ENCODE measurements around the gene PIGS. TPM values are rescaled to one million over a fixed set of nuclear protein-coding genes. Genes with fewer than 3 reads are reported as not detected.

The PIGS gene
- total and polyA plus RNA-seq, 9 of the 15 experiments (the other 6 are each of a cell fraction or from before 2014, with no cell fraction given), result 47.5 to 138 (median 57.6) TPM

- intact Hi-C loops (cut with micrococcal nuclease) (no loop called here), in situ Hi-C loops (cut with MboI) (no loop called here)
- BruUV-seq (replicated peaks), result no TSS peak
- no peak for TF ChIP-seq CEBPG (CRISPR knock-in tag; IDR thresholded peaks at IDR 0.05)
- 0 out of 4 replicates have a peak, but pooled peaks of 1 of the 2 experiments have one; percentile 12 for TF ChIP-seq CEBPG (tag; conservative IDR thresholded peaks at IDR 0.05 in 1 of 2, IDR thresholded peaks at IDR 0.05 in 1 of 2)
- no peak for TF ChIP-seq FOSL1 (tag; conservative IDR thresholded peaks at IDR 0.05)
- peak; percentile 54 for TF ChIP-seq CEBPB (tag; IDR thresholded peaks at IDR 0.05)
- no peak for ATAC-seq
- Histone ChIP-seq H3K9ac (ENCODE audit: insufficient read depth in 1 of 2, low read depth in 2 of 2, low read length in 2 of 2) (no peak overlapping the region), H3K4me1 (replicated peaks in 1 of 2; ENCODE audit: control insufficient read depth in 2 of 2, insufficient read depth in 2 of 2, low read length in 2 of 2) (no peaks in the 10 kb centered on the region), H3K79me2 (ENCODE audit: control insufficient read depth, insufficient read depth, low read length) (no peaks in the 10 kb centered on the region), H3K9me3 (replicated peaks; ENCODE audit: control insufficient read depth, insufficient read depth, low read depth, low read length) (no peaks in the 10 kb centered on the region), H3K4me2 (ENCODE audit: insufficient read depth, low read length) (no peak overlapping the region), H4K20me1 (replicated peaks; ENCODE audit: control insufficient read depth, insufficient read depth, low read length) (no peaks in the 10 kb centered on the region), H3K27ac (ENCODE audit: extremely low read depth, low read depth, low read length) (no peak overlapping the region), H3K4me3 (no peak overlapping the region), H3K36me3 (ENCODE audit: control insufficient read depth, insufficient read depth, low read length) (peaks cover 99% of the 10 kb centered on the region), H3K9me1 (ENCODE audit: control insufficient read depth, insufficient read depth, low read length) (no peaks in the 10 kb centered on the region), H3K27me3 (ENCODE audit: control insufficient read depth in 2 of 2, insufficient read depth in 2 of 2, low read length in 2 of 2) (no peaks in the 10 kb centered on the region), H2AFZ (ENCODE audit: low read depth, low read length) (no peak overlapping the region)
- 95% methylated on average over 2 of the region's 2 CpGs for WGBS (ENCODE audit: insufficient coverage, low coverage, missing lambda C conversion rate)
- no peak for DNase-seq (ENCODE audit: extremely low read depth in 1 of 4, low spot score in 3 of 4)
- POLR2A ChIA-PET, result interaction anchor here (0.6 to 2.6 kb wide), 10 partner anchors 8 to 32 kb away, joined by 3 to 10 read pairs (median 4); partner anchors contain the start of gene SPAG5
- CTCF ChIA-PET (ENCODE audit: low intra/inter-chr PET ratio), result interaction anchor here (0.6 kb wide), 1 partner anchor 68 kb away, joined by 6 read pairs; the partner anchor contains the start of gene UNC119
- no peak for FAIRE-seq
These were observed 48.7 kb upstream of the PIGS start for GRCh38 chr17:28620010-28620409.

- Histone ChIP-seq H3K27ac (ENCODE audit: extremely low read depth, low read depth, low read length) (no peak overlapping the region), H3K27me3 (ENCODE audit: control insufficient read depth in 2 of 2, insufficient read depth in 2 of 2, low read length in 2 of 2) (no peaks in the 10 kb centered on the region), H3K9me3 (replicated peaks; ENCODE audit: control insufficient read depth, insufficient read depth, low read depth, low read length) (no peaks in the 10 kb centered on the region), H3K9me1 (ENCODE audit: control insufficient read depth, insufficient read depth, low read length) (no peaks in the 10 kb centered on the region), H3K79me2 (ENCODE audit: control insufficient read depth, insufficient read depth, low read length) (no peaks in the 10 kb centered on the region), H3K4me3 (no peak overlapping the region), H3K36me3 (ENCODE audit: control insufficient read depth, insufficient read depth, low read length) (peaks cover 99% of the 10 kb centered on the region), H3K9ac (ENCODE audit: insufficient read depth in 1 of 2, low read depth in 2 of 2, low read length in 2 of 2) (no peak overlapping the region), H3K4me1 (replicated peaks in 1 of 2; ENCODE audit: control insufficient read depth in 2 of 2, insufficient read depth in 2 of 2, low read length in 2 of 2) (no peaks in the 10 kb centered on the region), H4K20me1 (replicated peaks; ENCODE audit: control insufficient read depth, insufficient read depth, low read length) (0 out of 2 replicates have a peak, but pooled peaks cover 7% of the 10 kb centered on the region), H2AFZ (ENCODE audit: low read depth, low read length) (no peak overlapping the region), H3K4me2 (ENCODE audit: insufficient read depth, low read length) (no peak overlapping the region)
- FAIRE-seq (no peak), ATAC-seq (no peak), DNase-seq (ENCODE audit: extremely low read depth in 1 of 4, low spot score in 3 of 4) (no peak)
- WGBS (ENCODE audit: insufficient coverage, low coverage, missing lambda C conversion rate), result 85% methylated on average over 3 of the region's 3 CpGs
- no peak for TF ChIP-seq SETDB1 (IDR thresholded peaks at IDR 0.05; ENCODE audit: low read length)
- peak; percentile 92 for TF ChIP-seq DACH1 (IDR thresholded peaks at IDR 0.05; ENCODE audit: partially characterized antibody)
- CTCF ChIA-PET (ENCODE audit: low intra/inter-chr PET ratio), result no interaction called here
- BruUV-seq (replicated peaks), result no TSS peak
- in situ Hi-C loops (cut with MboI) (no loop called here), intact Hi-C loops (cut with micrococcal nuclease) (no loop called here)
- POLR2A ChIA-PET, result interaction anchor here (0.7 to 2.6 kb wide), 6 partner anchors 7 to 173 kb away, joined by 3 to 10 read pairs (median 3); partner anchors contain the start of genes SDF2, SPAG5 and SUPT6H
These were observed 47.1 kb upstream of the PIGS start for GRCh38 chr17:28618464-28618863.
